Calu3 (cell line): ENCODE measurements around the gene GOLGA7B. TPM values are rescaled to one million over a fixed set of nuclear protein-coding genes. Genes with fewer than 3 reads are reported as not detected.

Source experiments
- BruUV-seq: library from RNA; stranded (reverse); fragments of 400-500 nt; replicated peaks from 2 replicates; lab custom pipeline; 2021; lab: Mats Ljungman, UMichigan
- CTCF ChIA-PET: fragments of 300-600 bp; sonication (Branson Sonifier 250); formaldehyde crosslinking; loops from one replicate; lab custom pipeline; 2022; ENCODE audit warnings: antibody characterized with exemption; lab: Charles Lee
- DNase-seq: peaks from one replicate; pipeline ENCODE4 v3.0.0; 2022
- H3K27ac Mint-ChIP-seq: one replicate; pipeline ENCODE4 v1.8.0; 2022; ENCODE audit warnings: mixed read lengths; ENCODE audit not compliant: unreplicated experiment
- H3K27me3 Mint-ChIP-seq: one replicate; pipeline ENCODE4 v1.8.0; 2022; ENCODE audit warnings: mixed read lengths; ENCODE audit not compliant: unreplicated experiment
- H3K36me3 Mint-ChIP-seq: one replicate; pipeline ENCODE4 v1.8.0; 2022; ENCODE audit warnings: mild to moderate bottlenecking, moderate library complexity, mixed read lengths; ENCODE audit not compliant: insufficient read depth, unreplicated experiment
- H3K4me1 Mint-ChIP-seq: one replicate; pipeline ENCODE4 v1.8.0; 2022; ENCODE audit warnings: mild to moderate bottlenecking, low read depth, mixed read lengths; ENCODE audit not compliant: unreplicated experiment
- H3K4me3 Mint-ChIP-seq: one replicate; pipeline ENCODE4 v1.8.0; 2022; ENCODE audit warnings: mild to moderate bottlenecking, low read depth, moderate library complexity, mixed read lengths; ENCODE audit not compliant: unreplicated experiment
- H3K9me3 Mint-ChIP-seq: one replicate; pipeline ENCODE4 v1.8.0; 2022; ENCODE audit warnings: low read depth, mixed read lengths; ENCODE audit not compliant: unreplicated experiment
- intact Hi-C: fragments of 100-400 bp; cut with micrococcal nuclease; formaldehyde crosslinking; loops from one replicate; pipeline ENCODE4 v1.10.0; 2022; ENCODE audit not compliant: unreplicated experiment
- total RNA-seq: library from RNA; stranded (reverse); gene quantifications from 2 replicates; pipeline ENCODE4 v1.2.3, GENCODE V29; 2022
- TF ChIP-seq, protein P1 (sequence below): fragments of 200-600 bp; IDR thresholded peaks from one replicate; pipeline ENCODE4 v1.8.0; 2022; ENCODE audit warnings: antibody characterized with exemption; ENCODE audit not compliant: unreplicated experiment

Gene GOLGA7B
- total RNA-seq, 1 experiment from 2014 or later = 1.0 TPM

- intact Hi-C loops = no loop called here
- Mint-ChIP-seq H3K27me3 (no peaks in the 10 kb centered on the region), H3K27ac (no peak overlapping the region), H3K36me3 (no peaks in the 10 kb centered on the region), H3K9me3 (no peaks in the 10 kb centered on the region), H3K4me1 (no peaks in the 10 kb centered on the region), H3K4me3 (no peak overlapping the region)
- BruUV-seq = no TSS peak
- CTCF ChIA-PET = interaction anchor here (1.0 kb wide), 1 partner anchor 20 kb away, joined by 6 read pairs; no protein-coding TSS in a partner anchor
- TF ChIP-seq, protein P1, sequence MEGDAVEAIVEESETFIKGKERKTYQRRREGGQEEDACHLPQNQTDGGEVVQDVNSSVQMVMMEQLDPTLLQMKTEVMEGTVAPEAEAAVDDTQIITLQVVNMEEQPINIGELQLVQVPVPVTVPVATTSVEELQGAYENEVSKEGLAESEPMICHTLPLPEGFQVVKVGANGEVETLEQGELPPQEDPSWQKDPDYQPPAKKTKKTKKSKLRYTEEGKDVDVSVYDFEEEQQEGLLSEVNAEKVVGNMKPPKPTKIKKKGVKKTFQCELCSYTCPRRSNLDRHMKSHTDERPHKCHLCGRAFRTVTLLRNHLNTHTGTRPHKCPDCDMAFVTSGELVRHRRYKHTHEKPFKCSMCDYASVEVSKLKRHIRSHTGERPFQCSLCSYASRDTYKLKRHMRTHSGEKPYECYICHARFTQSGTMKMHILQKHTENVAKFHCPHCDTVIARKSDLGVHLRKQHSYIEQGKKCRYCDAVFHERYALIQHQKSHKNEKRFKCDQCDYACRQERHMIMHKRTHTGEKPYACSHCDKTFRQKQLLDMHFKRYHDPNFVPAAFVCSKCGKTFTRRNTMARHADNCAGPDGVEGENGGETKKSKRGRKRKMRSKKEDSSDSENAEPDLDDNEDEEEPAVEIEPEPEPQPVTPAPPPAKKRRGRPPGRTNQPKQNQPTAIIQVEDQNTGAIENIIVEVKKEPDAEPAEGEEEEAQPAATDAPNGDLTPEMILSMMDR = no peak
- DNase-seq = no peak
Measured at GRCh38 chr10:97820096-97820704, 29.4 kb upstream of the GOLGA7B start.

DNA sequence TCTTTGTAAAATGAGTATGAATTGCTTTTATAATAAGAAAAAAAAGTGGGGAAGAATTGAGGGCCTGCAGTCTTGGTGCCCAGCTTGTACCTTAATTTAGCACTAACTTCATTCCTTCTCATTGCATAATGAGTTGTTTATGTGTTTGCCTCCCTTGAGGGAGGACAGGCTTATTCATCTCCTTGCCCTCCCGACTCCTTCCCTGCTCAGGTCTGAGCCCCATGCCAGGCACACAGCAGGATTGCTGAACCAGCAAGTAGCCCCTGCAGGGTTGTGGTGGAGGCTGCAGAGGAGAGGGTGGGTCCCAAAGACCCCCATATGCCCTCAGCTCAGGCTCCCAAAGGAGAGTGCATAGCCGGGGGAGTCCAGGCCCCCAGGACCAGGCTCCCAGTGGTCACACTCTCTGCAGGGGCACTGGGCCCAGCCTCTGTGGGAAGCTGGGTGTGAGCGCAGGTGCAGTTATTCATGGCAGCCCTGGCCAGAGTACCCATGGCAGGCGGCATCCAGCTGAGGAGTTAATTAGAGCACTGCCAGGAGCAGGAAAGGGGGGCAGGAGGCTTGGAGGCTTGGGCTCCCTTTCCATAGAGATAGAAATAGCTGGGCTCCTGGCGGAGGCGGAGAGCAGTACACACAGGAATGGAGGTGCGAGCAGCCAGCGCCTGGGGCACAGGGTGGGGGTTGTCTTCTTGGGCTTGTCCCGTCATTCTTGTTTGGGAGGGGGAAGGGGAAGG is 28.2 kb upstream of the GOLGA7B start:
- CTCF ChIA-PET = interaction anchor here (1.0 kb wide), 1 partner anchor 19 kb away, joined by 6 read pairs; no protein-coding TSS in a partner anchor
- no peaks in the 10 kb centered on the region for H3K9me3 Mint-ChIP-seq
- intact Hi-C loops = no loop called here
- TF ChIP-seq, protein P1 = no peak
- H3K27me3 Mint-ChIP-seq = peaks cover 7% of the 10 kb centered on the region
- DNase-seq = no peak
- H3K4me3 Mint-ChIP-seq = no peak overlapping the region
- no TSS peak for BruUV-seq
- H3K4me1 Mint-ChIP-seq = no peaks in the 10 kb centered on the region
- no peak overlapping the region for H3K27ac Mint-ChIP-seq
- no peaks in the 10 kb centered on the region for H3K36me3 Mint-ChIP-seq

GRCh38 chr10:97822261-97822687 is 27.4 kb upstream of the GOLGA7B start:
- TF ChIP-seq, protein P1 = no peak
- BruUV-seq = no TSS peak
- no peaks in the 10 kb centered on the region for H3K9me3 Mint-ChIP-seq
- peaks cover 7% of the 10 kb centered on the region for H3K27me3 Mint-ChIP-seq
- CTCF ChIA-PET = no interaction called here
- no peaks in the 10 kb centered on the region for H3K4me1 Mint-ChIP-seq
- H3K36me3 Mint-ChIP-seq = peaks cover 4% of the 10 kb centered on the region
- H3K27ac Mint-ChIP-seq = no peak overlapping the region
- DNase-seq = no peak
- H3K4me3 Mint-ChIP-seq = no peak overlapping the region
- intact Hi-C loops = no loop called here

GRCh38 chr10:97823734-97824133 is 25.9 kb upstream of the GOLGA7B start:
- BruUV-seq = no TSS peak
- no peak overlapping the region for H3K4me3 Mint-ChIP-seq
- no peaks in the 10 kb centered on the region for H3K9me3 Mint-ChIP-seq
- CTCF ChIA-PET = no interaction called here
- H3K4me1 Mint-ChIP-seq = no peaks in the 10 kb centered on the region
- peaks cover 7% of the 10 kb centered on the region for H3K27me3 Mint-ChIP-seq
- no peak for DNase-seq
- intact Hi-C loops = no loop called here
- TF ChIP-seq, protein P1 = no peak
- H3K36me3 Mint-ChIP-seq = peaks cover 4% of the 10 kb centered on the region
- no peak overlapping the region for H3K27ac Mint-ChIP-seq
